ENCODE data around the gene RPA3.
A peak's percentile ranks its signal among the peaks of the same experiment; 100 is the strongest.

The RPA3 gene

DNA sequence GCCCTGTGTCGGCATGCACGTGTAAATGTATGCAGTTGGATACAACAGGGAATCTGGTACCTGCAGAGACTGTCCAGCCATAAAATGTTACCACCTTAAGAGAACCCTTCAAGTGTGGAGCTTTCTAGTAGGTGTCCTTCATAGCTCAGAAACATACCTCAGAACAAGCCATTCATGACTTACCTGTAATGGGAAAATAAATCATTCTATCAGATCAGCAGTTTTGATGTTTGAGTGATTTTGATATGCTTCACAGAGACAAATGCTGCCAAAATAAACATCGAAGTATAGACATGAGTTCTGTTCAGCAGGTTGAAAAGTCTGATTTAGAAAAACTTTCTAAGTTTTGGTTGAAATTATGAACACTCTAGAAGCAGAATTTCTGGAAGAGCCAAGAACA is 111.4 kb downstream of the RPA3 start:
- TF ChIP-seq, protein P1, sequence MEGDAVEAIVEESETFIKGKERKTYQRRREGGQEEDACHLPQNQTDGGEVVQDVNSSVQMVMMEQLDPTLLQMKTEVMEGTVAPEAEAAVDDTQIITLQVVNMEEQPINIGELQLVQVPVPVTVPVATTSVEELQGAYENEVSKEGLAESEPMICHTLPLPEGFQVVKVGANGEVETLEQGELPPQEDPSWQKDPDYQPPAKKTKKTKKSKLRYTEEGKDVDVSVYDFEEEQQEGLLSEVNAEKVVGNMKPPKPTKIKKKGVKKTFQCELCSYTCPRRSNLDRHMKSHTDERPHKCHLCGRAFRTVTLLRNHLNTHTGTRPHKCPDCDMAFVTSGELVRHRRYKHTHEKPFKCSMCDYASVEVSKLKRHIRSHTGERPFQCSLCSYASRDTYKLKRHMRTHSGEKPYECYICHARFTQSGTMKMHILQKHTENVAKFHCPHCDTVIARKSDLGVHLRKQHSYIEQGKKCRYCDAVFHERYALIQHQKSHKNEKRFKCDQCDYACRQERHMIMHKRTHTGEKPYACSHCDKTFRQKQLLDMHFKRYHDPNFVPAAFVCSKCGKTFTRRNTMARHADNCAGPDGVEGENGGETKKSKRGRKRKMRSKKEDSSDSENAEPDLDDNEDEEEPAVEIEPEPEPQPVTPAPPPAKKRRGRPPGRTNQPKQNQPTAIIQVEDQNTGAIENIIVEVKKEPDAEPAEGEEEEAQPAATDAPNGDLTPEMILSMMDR (IDR thresholded peaks at IDR 0.05; ENCODE audit: control extremely low read depth, extremely low read depth, low read depth, missing control alignments), result no peak
- no peak for DNase-seq (ENCODE audit: extremely low spot score)
- POLR2A ChIA-PET, result no interaction called here
- CTCF ChIA-PET, result interaction anchor here (1.2 kb wide), 1 partner anchor 11 kb away, joined by 3 read pairs; no protein-coding TSS in a partner anchor

- CTCF ChIA-PET, result interaction anchor here (0.7 to 1.9 kb wide), 7 partner anchors 11 to 621 kb away, joined by 3 to 8 read pairs (median 3); no protein-coding TSS in a partner anchor
- TF ChIP-seq, protein P1 (IDR thresholded peaks at IDR 0.05; ENCODE audit: control extremely low read depth, extremely low read depth, low read depth, missing control alignments), result no peak
- no peak for DNase-seq (ENCODE audit: extremely low spot score)
- POLR2A ChIA-PET, result no interaction called here
Observed at GRCh38 chr7:7596176-7596575, 122.2 kb downstream of the RPA3 start.

DNA sequence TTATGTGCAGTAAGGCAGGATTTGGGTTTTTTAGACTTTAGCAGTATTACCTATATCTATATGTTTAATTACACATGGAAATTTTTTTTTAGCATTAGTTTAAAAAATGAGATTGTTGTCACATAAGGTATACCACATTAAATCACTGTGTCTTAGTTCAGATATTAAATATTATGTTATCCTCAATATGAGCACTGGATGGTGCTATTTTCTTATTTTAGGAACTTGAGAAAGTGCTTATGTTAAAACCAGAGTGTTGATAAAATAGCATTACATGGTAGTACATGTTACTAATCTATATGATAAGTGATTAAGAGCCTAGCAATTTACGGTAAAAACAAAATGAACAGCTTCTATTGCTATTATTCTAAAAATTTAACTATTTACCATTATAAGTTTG is 123.0 kb downstream of the RPA3 start:
- ChIA-PET CTCF (interaction anchor here (0.9 to 1.9 kb wide), 11 partner anchors 10 to 622 kb away, joined by 3 to 8 read pairs (median 3); no protein-coding TSS in a partner anchor), POLR2A (no interaction called here)
- TF ChIP-seq, protein P1 (IDR thresholded peaks at IDR 0.05; ENCODE audit: control extremely low read depth, extremely low read depth, low read depth, missing control alignments), result peak; percentile 16
- no peak for DNase-seq (ENCODE audit: extremely low spot score)

Measured in GM10248 (cell line).